NCI-H510A (cell line): ENCODE results near the gene SV2C.

ENCODE experiments used
- DNase-seq: peaks from one replicate; lab custom pipeline; 2025; lab: John Stamatoyannopoulos, UW

Gene SV2C

DNA sequence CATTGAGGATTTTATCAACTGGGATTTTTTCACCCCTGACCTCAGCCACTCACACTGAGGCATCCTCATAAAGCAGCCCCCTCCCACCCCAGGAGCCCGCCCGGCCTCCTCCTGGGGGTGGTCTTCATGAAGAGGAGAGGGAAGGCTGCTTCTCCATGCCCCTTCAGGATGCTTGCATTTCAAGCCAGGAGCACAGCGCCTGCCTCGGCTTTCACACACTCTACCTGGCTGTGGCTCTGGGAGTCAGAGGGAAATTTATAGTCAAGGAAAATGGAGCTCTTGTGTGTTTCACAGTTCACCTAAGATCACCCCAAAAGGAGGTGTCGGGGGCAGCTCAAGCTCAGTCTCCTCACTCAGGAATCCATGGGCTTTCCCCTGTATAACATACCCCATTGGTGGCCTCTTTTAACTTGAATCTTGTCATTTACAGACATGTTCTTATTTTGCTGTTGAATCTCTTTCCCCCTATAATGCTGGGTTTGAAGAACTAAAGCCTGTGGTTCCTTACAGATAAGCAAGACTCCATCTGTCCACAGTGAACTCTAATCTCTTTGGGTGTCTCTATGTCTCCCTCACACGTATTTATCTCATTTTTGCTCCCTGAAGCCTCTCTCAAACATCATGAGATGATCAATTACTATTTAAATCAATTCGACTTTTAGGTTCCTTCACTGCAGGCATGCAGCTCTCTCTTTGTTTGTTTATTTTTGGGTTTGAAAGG, 297.3 kb downstream of the SV2C start:
- no peak for DNase-seq

- DNase-seq: no peak
Measured at GRCh38 chr5:76383126-76383832, 300.1 kb downstream of the SV2C start.

GRCh38 chr5:76384189-76384588, 301.0 kb downstream of the SV2C start:
- DNase-seq: no peak

DNA sequence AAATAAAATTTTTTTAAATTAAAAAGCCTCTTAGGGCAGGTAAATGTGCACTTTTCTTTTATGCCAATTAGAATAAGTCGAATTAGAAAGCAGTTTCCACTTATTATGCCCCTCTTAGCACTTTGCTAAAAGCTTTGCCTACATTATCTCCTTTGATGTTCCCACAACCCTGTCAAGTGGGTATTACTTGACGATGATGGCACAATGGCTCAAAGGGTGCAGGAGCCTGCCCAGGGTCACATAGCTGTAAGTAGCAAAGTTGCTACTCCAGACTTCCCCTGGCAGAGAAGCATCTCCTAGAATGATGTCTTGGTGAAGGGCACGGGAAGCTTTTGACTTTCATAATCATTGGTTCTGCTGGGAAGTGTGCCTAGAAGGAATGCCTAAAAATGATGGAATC, 301.5 kb downstream of the SV2C start:
- no peak for DNase-seq

DNA sequence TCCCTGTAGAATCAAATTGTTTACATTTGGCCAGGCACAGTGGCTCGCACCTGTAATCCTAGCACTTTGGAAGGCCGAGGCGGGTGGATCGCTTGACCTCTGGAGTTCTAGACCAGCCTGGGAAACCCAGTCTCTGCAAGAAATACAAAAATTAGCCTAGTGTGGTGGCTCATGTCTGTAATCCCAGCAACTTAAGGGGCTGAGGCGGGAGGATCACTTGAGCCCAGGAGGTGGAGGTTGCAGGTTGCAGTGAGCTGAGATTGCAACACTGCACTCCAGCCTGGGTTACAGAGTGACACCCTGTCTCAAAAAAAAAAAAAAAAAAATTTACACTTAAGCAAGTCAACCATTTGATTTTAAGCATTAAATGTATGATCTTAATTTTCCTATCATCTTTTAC, 302.4 kb downstream of the SV2C start:
- DNase-seq: no peak

- DNase-seq: no peak
Measured at GRCh38 chr5:76386360-76386759, 303.2 kb downstream of the SV2C start.

DNA sequence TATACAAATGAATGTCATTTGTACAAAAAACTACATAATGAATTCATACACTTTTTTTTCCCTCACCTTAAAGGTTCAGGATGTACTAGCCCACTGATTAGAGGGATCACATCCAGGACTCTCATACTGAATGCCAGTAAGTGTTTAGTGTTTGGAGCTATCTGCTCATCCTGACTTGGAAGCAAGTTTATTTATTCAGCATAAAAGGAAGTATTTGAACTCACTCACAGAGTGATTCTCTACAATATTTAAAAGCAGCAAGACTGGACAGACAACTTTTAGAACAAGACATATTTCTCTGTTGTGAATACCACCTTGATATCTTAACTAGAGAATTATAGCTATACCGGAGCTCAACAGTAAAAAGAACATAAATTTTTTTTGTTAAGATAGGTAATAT, 305.1 kb downstream of the SV2C start:
- no peak for DNase-seq

GRCh38 chr5:76388791-76389512, 305.8 kb downstream of the SV2C start:
- DNase-seq: no peak

DNA sequence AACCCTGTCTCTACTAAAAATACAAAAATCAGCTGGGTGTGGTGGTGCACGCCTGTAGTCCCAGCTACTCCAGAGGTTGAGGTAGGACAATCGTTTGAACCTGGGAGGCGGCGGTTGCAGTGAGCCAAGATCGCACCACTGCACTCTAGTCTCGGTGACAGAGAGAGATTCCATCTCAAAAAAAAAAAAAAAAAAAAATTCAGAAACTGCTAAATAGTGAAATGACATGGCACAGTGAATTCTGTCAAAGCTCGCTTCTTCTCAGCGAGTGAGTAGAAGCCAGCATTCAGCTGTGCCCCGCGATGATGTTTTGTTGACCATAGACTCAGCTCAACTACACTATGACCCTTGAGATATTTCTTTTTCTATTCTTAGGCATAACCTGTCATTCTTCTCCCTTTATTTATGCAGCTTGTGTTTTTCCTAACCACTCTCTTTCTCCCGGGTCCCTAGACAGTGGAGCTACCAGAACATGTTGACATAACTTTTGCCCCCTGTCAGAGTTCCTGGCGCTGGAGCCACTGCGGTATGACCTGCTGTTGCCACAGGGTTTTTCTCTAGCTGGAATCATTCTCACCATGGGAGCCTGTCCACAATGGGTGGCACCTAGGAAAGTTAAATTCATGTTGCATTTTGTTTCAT, 306.5 kb downstream of the SV2C start:
- no peak for DNase-seq

DNA sequence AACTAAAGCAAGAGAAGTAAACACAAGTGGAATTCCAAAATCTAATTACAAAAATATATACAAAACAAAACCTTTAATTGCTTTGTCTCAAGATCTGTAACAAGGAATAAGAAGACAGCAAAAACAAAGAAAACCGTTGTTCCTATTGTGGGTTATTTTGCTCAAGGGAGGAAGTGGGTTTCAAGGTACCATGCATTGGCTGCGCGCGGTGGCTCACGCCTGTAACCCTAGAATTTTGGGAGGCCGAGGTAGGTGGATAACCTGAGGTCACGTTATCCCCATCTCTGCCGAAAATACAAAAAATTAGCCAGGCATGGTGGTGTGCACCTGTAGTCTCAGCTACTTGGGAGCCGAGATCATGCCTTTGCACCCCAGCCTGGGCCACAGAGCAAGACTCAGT, 307.8 kb downstream of the SV2C start:
- DNase-seq: no peak

- DNase-seq: no peak
Measured at GRCh38 chr5:76393035-76393680, 310.0 kb downstream of the SV2C start.

DNA sequence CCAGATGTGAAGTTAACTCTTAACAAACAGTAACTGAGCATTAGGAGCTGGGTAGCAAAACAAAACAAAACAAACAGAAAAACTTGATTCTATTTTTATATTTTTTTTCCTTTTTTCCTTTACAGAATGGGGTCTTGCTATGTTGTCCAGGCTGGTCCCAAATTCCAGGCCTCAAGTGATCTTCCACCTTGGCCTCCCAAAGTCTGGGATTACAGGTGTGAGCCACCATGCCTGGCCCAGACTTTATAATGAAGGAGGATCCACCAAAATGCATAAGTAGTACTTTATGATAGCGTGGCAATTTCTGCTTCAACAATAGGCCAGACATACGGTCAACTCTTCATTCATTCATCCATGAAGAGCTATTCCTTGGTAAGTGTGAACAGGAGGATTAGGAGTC, 314.0 kb downstream of the SV2C start:
- no peak for DNase-seq

DNA sequence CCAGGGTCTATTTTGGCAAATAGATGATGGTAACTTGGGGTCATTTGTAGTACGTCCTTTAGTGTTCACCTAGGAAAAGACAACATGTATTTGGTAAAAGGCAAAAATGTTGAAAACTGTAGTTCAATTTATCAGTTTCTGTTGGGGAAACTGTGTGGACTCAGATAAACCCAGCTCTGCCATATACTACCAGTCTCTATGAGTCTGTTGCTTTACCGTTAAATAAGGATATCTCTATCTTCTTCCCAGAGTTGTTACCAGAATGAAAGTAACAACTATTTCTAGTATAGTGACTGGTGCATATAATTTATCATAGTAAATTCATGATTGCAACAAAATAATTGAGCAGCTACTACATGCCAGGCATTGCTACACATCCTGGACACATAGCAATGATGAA, 316.1 kb downstream of the SV2C start:
- DNase-seq: no peak

- DNase-seq: no peak
Measured at GRCh38 chr5:76400466-76400865, 317.3 kb downstream of the SV2C start.

GRCh38 chr5:76401801-76402250, 318.6 kb downstream of the SV2C start:
- no peak for DNase-seq

DNA sequence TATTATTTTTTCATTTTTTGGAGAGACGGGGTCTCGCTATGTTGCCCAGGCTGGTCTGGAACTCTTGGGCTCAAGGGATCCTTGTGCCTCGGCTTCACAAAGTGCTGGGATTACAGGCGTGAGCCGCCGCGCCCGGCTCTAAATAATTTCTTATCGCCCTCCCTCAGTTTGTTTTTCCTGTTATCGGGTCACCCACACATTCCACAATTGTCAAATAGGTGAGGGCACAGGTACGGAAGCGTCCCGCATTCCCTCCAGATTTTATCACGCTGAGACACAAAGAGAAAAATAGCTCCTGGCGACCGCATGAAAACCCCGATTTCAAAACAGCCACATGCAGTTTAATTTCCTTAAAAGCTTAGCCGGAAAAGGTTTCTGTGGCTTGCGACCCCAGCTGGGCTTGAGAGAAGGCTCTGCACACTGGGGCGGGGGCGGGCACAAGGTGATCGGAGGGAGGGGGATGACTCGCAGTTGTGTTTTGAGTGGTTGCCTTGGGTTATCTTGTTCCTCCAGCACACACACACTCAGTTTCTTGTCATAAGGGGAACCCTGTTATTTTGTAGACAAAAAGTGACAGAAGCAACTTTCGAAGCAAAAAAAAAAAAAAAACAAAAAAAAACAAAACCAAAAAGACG, 319.2 kb downstream of the SV2C start:
- DNase-seq: no peak

GRCh38 chr5:76402886-76403765, 319.9 kb downstream of the SV2C start, which contains the start of gene IQGAP2:
Gene IQGAP2, plus strand, starts transcription at chr5:76403285. Its CDS starts 261 bp downstream, at chr5:76403546.
- DNase-seq: no peak
